Body of pancreas (tissue), 4 donors: ENCODE measurements around the gene KCNJ6. TPM values are rescaled to one million over a fixed set of nuclear protein-coding genes. Genes with fewer than 3 reads are reported as not detected.

Experiments
- ATAC-seq: fragments of 150-250 bp; one replicate; pipeline ENCODE4 v1.9.1; 2016
- DNase-seq, 4 donors: peaks; one replicate each; pipeline ENCODE4 v3.0.0-alpha.2; 2019
- H3K27ac ChIP-seq, 4 donors: fragments of 200-600 bp; sonication (generic); 1 replicate in 3 of 4; 2 replicates in 1 of 4; pipeline versions ENCODE4 v1.5.1 to v1.6.1; 2016 to 2019; ENCODE audit warnings: mild to moderate bottlenecking in 1 of 4, mixed read lengths in 1 of 4, moderate library complexity in 1 of 4
- H3K27me3 ChIP-seq, 2 donors: fragments of 200-600 bp; sonication (generic); one replicate each; pipeline ENCODE4 v1.6.0; 2016; ENCODE audit warnings: mild to moderate bottlenecking in 1 of 2
- H3K36me3 ChIP-seq, 2 donors: fragments of 200-600 bp; sonication (generic); replicated peaks in 1 of 2; 2 replicates each; pipeline ENCODE4 v1.5.1; 2016; ENCODE audit warnings: low read depth in 2 of 2; ENCODE audit not compliant: insufficient read depth in 1 of 2
- H3K4me1 ChIP-seq: fragments of 200-600 bp; sonication (generic); one replicate; pipeline ENCODE4 v1.6.0; 2016
- H3K4me3 ChIP-seq, 2 donors: fragments of 200-600 bp; sonication (generic); 1 replicate in 1 of 2; 2 replicates in 1 of 2; pipeline ENCODE4 v1.5.1; 2016 to 2019
- H3K9me3 ChIP-seq, 3 donors: fragments of 200-600 bp; sonication (generic); 1 replicate in 2 of 3; 2 replicates in 1 of 3; pipeline ENCODE4 v1.5.1; 2016
- POLR2A ChIP-seq, 3 donors: fragments of 450-650 bp; IDR thresholded peaks; one replicate each; pipeline ENCODE4 v1.6.1; 2016; ENCODE audit warnings: antibody characterized with exemption in 3 of 3, mild to moderate bottlenecking in 2 of 3
- WGBS, 2 donors: methylation state at CpG; one replicate each; pipeline ENCODE4 v1.1.5; 2017; 5-methylcytosine and 5-hydroxymethylcytosine counted together
- intact Hi-C: fragments of 100-400 bp; cut with DNase I; formaldehyde crosslinking; loops from one replicate; pipeline ENCODE4 v1.15.1; 2023
- total RNA-seq, 2 donors: library from RNA; depleted of rRNA; stranded (reverse); fragments of >200 nt; gene quantifications; one replicate each; pipeline ENCODE4 v1.1.0, GENCODE V29; 2016
- TF ChIP-seq, protein P1 (sequence below), 7 experiments: fragments of 450-650 bp in 4 of 7; fragments of 200-600 bp in 3 of 7; sonication (generic) in 3 of 7; IDR thresholded peaks; one replicate each; pipeline ENCODE4 v1.5.1; 2016 to 2019; ENCODE audit warnings: antibody characterized with exemption in 7 of 7

Gene KCNJ6
- total RNA-seq, 2 donors from 2014 or later: under 0.01 to 0.78 TPM

DNA sequence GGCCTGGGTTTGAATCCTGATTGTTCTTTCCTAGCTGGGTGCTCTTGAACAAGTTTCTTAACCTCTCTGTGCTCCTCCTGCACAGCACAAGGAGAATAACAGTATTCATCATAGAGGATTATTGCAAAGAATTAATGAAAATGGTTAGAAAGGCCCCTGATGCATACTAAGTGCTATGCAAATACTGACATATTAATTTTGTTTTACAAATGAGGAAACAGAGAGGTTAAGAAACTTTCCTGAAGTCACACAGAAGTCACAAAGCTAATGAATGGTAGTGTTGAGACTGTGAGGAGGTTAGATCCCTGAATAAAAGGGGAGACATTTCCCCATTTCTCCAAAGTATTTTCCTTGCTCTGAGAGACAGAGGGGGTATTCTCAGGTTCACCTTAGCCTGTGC is 99.0 kb downstream of the KCNJ6 start:
- no peak for ATAC-seq

DNA sequence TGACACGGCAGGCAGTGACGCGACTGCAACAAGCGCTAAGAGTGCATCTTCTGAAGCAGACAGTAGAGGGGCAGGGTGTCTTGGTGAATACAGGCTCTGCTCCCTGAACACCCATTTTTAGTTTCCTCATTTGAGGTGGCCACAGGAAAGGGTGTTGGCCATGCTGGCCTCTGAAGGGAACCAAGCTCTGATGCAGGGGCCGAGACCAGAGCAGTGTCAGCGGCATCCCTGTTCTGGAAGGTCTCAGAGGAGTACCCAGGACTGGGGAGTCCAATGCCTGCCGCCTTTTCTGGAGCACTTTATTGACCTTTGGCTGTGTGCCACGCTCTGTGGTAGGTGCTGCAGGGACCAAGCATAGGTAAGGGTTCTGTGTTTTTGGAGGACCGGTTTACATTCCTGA is 100.4 kb downstream of the KCNJ6 start:
- Histone ChIP-seq H3K27ac (no peak overlapping the region), H3K4me1 (no peaks in the 10 kb centered on the region), H3K36me3 (no peaks in the 10 kb centered on the region), H3K9me3 (no peaks in the 10 kb centered on the region), H3K4me3 (no peak overlapping the region), H3K27me3 (no peaks in the 10 kb centered on the region)
- DNase-seq (peak in 1 of 4 donors; percentile 2), ATAC-seq (no peak)
- intact Hi-C loops: no loop called here
- TF ChIP-seq, protein P1, sequence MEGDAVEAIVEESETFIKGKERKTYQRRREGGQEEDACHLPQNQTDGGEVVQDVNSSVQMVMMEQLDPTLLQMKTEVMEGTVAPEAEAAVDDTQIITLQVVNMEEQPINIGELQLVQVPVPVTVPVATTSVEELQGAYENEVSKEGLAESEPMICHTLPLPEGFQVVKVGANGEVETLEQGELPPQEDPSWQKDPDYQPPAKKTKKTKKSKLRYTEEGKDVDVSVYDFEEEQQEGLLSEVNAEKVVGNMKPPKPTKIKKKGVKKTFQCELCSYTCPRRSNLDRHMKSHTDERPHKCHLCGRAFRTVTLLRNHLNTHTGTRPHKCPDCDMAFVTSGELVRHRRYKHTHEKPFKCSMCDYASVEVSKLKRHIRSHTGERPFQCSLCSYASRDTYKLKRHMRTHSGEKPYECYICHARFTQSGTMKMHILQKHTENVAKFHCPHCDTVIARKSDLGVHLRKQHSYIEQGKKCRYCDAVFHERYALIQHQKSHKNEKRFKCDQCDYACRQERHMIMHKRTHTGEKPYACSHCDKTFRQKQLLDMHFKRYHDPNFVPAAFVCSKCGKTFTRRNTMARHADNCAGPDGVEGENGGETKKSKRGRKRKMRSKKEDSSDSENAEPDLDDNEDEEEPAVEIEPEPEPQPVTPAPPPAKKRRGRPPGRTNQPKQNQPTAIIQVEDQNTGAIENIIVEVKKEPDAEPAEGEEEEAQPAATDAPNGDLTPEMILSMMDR (IDR thresholded peaks at IDR 0.05): no peak
- TF ChIP-seq POLR2A (IDR thresholded peaks at IDR 0.05): no peak
- WGBS, 2 donors: 70 to 83% methylated on average over 9 of the region's 9 CpGs

More for the DNA sequence above, 99.0 kb downstream of the KCNJ6 start:
- H3K4me1 ChIP-seq: no peaks in the 10 kb centered on the region
- no peak for DNase-seq
- H3K27ac ChIP-seq: no peak overlapping the region
- H3K36me3 ChIP-seq: no peaks in the 10 kb centered on the region
- H3K27me3 ChIP-seq: no peaks in the 10 kb centered on the region
- no peak overlapping the region for H3K4me3 ChIP-seq
- intact Hi-C loops: no loop called here
- H3K9me3 ChIP-seq: no peaks in the 10 kb centered on the region
- TF ChIP-seq POLR2A (IDR thresholded peaks at IDR 0.05): no peak
- TF ChIP-seq, protein P1 (IDR thresholded peaks at IDR 0.05): no peak

DNA sequence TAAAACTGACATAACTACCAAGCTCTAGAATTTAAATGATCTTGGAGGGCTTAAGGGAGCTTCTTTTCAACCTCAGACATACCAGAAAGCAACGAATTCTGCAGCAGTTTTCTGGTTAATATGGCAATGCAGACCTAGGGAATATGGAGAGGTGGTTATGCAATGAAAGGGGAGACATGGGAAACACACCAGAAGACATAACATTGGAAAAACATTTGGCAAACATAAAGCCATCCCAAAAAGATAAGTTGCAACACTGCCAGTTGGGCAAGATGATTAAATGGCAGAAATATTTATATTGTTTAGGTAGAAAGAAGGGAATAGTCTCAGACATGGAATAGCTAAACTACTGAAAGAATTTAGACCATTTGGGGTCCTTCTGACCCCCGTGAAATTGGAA is 104.5 kb downstream of the KCNJ6 start:
- WGBS, 2 donors: 28 to 38% methylated on average over 2 of the region's 2 CpGs
- ATAC-seq (no peak), DNase-seq (no peak)
- intact Hi-C loops: no loop called here
- Histone ChIP-seq H3K27ac (no peak overlapping the region), H3K27me3 (no peaks in the 10 kb centered on the region), H3K9me3 (no peaks in the 10 kb centered on the region), H3K4me1 (no peaks in the 10 kb centered on the region), H3K36me3 (no peaks in the 10 kb centered on the region), H3K4me3 (no peak overlapping the region)
- TF ChIP-seq, protein P1 (IDR thresholded peaks at IDR 0.05): no peak
- no peak for TF ChIP-seq POLR2A (IDR thresholded peaks at IDR 0.05)

DNA sequence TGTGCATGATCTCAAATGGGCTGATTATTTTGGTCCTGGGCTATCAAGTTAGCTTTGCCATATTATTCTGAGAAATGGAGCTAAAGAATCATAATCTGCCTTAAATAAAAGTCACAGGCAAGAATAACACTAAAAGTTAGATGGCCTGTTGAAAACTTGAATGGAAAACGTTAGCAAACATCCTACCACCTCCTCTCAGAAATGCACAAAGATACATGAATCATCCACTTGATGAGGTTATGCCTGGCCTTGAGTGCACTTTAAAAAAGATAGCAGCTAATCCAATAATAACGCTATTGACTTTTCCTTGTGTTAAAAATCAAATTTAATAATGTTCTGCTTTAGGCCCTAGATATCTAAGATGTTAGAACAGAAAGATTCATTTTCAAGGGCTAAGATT is 108.0 kb downstream of the KCNJ6 start:
- Histone ChIP-seq H3K36me3 (no peaks in the 10 kb centered on the region), H3K4me3 (no peak overlapping the region), H3K27me3 (no peaks in the 10 kb centered on the region), H3K27ac (no peak overlapping the region), H3K9me3 (no peaks in the 10 kb centered on the region), H3K4me1 (no peaks in the 10 kb centered on the region)
- 29 to 42% methylated on average over 2 of the region's 2 CpGs for WGBS, 2 donors
- no peak for TF ChIP-seq POLR2A (IDR thresholded peaks at IDR 0.05)
- TF ChIP-seq, protein P1 (IDR thresholded peaks at IDR 0.05): no peak
- intact Hi-C loops: no loop called here
- ATAC-seq (no peak), DNase-seq (no peak)

DNA sequence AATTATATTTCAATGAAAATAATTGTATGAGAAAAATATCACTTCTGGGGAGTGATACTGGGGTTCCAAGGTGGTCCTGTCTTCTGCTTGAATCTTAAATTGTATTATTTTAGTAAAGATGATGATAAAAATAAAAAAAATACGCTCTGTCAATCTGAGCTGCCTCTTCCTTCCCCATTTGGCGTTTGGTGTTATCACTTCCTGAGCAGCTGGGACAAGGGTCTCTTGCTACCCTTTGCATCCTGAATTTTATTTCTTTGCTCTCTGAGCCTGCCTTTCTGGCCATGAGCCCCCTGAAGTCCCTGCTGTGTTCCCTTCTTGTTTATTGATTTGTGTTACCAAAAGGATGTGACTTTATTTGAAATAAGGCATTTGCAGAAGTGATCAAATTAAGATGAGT is 111.0 kb downstream of the KCNJ6 start:
- TF ChIP-seq, protein P1 (IDR thresholded peaks at IDR 0.05): no peak
- no peak for TF ChIP-seq POLR2A (IDR thresholded peaks at IDR 0.05)
- intact Hi-C loops: no loop called here
- WGBS, 2 donors: 25 to 50% methylated on average over 2 of the region's 2 CpGs
- Histone ChIP-seq H3K4me1 (no peaks in the 10 kb centered on the region), H3K9me3 (no peaks in the 10 kb centered on the region), H3K27me3 (no peaks in the 10 kb centered on the region), H3K27ac (no peak overlapping the region), H3K4me3 (no peak overlapping the region), H3K36me3 (no peaks in the 10 kb centered on the region)
- no peak for ATAC-seq
- no peak for DNase-seq
